Tibial artery (tissue), 4 donors: ENCODE data around the gene PIP5K1B.
A peak's percentile ranks its signal among the peaks of the same experiment; 100 is the strongest.

Experiments
- DNase-seq, 2 donors: peaks; one replicate each; pipeline ENCODE4 v3.0.0-alpha.2; 2019
- H3K27ac ChIP-seq, 2 donors: fragments of 200-600 bp; sonication (generic) in 1 of 2; 1 replicate in 1 of 2; 2 replicates in 1 of 2; pipeline ENCODE4 v1.5.1; 2018 to 2019; ENCODE audit warnings: mild to moderate bottlenecking in 1 of 2
- H3K27me3 ChIP-seq, 2 donors: fragments of 200-600 bp; sonication (generic) in 1 of 2; one replicate each; pipeline versions ENCODE4 v1.5.1 to v1.6.0; 2016 to 2019
- H3K36me3 ChIP-seq, 3 donors: fragments of 200-600 bp; sonication (generic) in 2 of 3; one replicate each; pipeline ENCODE4 v1.5.1; 2016 to 2019; ENCODE audit warnings: mild to moderate bottlenecking in 2 of 3
- H3K4me1 ChIP-seq, 4 donors: fragments of 200-600 bp; sonication (generic) in 2 of 4; 1 replicate in 3 of 4; 2 replicates in 1 of 4; pipeline ENCODE4 v1.5.1; 2016 to 2019
- H3K4me3 ChIP-seq, 2 donors: fragments of 200-600 bp; sonication (generic) in 1 of 2; 1 replicate in 1 of 2; 2 replicates in 1 of 2; pipeline ENCODE4 v1.5.1; 2018 to 2019; ENCODE audit warnings: mild to moderate bottlenecking in 2 of 2
- H3K9me3 ChIP-seq, 3 donors: fragments of 200-600 bp; sonication (generic) in 1 of 3; one replicate each; pipeline ENCODE4 v1.5.1; 2016 to 2019
- intact Hi-C: fragments of 100-400 bp; cut with DNase I; formaldehyde crosslinking; loops from one replicate; pipeline ENCODE4 v1.15.0; 2023; ENCODE audit warnings: low total_unique reads
- TF ChIP-seq, protein P1 (sequence below), 2 experiments: fragments of 200-600 bp in 1 of 2; fragments of 450-650 bp in 1 of 2; IDR thresholded peaks; one replicate each; pipeline ENCODE4 v1.5.1; 2017 to 2019; ENCODE audit warnings: antibody characterized with exemption in 2 of 2, mild to moderate bottlenecking in 1 of 2, moderate library complexity in 1 of 2

PIP5K1B gene

DNA sequence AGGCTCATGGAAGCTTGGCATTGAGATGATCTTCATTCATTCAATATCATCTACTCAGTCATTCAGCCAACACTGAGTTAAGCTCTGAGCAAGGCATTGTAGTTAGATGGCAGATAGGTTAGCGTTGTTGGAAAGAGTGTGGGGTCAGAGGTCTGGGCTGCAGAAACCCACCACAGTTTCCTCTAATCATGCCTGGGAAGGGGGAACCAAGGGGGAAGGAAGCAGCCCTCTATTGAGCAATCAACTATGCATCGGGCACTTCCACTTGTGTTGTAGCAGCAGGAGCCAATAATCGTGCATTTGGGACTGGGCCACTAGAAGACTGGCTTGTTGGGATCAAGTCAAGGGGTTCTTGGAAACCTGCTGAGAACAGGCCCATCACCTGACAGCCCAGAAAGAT lies 139.1 kb downstream of the PIP5K1B start:
- Histone ChIP-seq H3K4me1 (peaks cover 0 to 36% (median 10%) of the 10 kb centered on the region in 4 donors), H3K27ac (no peak overlapping the region), H3K27me3 (no peaks in the 10 kb centered on the region), H3K36me3 (no peaks in the 10 kb centered on the region), H3K9me3 (no peaks in the 10 kb centered on the region), H3K4me3 (no peak overlapping the region)
- intact Hi-C loops, result loop anchor here (10.0 kb wide), 1 partner anchor 259 kb away; no protein-coding TSS in a partner anchor
- DNase-seq, result no peak
- TF ChIP-seq, protein P1, sequence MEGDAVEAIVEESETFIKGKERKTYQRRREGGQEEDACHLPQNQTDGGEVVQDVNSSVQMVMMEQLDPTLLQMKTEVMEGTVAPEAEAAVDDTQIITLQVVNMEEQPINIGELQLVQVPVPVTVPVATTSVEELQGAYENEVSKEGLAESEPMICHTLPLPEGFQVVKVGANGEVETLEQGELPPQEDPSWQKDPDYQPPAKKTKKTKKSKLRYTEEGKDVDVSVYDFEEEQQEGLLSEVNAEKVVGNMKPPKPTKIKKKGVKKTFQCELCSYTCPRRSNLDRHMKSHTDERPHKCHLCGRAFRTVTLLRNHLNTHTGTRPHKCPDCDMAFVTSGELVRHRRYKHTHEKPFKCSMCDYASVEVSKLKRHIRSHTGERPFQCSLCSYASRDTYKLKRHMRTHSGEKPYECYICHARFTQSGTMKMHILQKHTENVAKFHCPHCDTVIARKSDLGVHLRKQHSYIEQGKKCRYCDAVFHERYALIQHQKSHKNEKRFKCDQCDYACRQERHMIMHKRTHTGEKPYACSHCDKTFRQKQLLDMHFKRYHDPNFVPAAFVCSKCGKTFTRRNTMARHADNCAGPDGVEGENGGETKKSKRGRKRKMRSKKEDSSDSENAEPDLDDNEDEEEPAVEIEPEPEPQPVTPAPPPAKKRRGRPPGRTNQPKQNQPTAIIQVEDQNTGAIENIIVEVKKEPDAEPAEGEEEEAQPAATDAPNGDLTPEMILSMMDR (IDR thresholded peaks at IDR 0.05), result no peak

GRCh38 chr9:68844631-68845612 lies 139.9 kb downstream of the PIP5K1B start:
- H3K27me3 ChIP-seq, result no peaks in the 10 kb centered on the region
- no peaks in the 10 kb centered on the region for H3K36me3 ChIP-seq
- H3K4me1 ChIP-seq, result peaks cover 0 to 36% (median 10%) of the 10 kb centered on the region in 4 donors
- no peak overlapping the region for H3K4me3 ChIP-seq
- DNase-seq, result peak in 1 of 2 donors; percentile 36
- TF ChIP-seq, protein P1 (IDR thresholded peaks at IDR 0.05), result peak; percentile 53 to 56
- intact Hi-C loops, result loop anchor here (10.0 kb wide), 1 partner anchor 260 kb away; no protein-coding TSS in a partner anchor
- H3K9me3 ChIP-seq, result no peaks in the 10 kb centered on the region
- H3K27ac ChIP-seq, result no peak overlapping the region

- TF ChIP-seq, protein P1 (IDR thresholded peaks at IDR 0.05), result no peak
- Histone ChIP-seq H3K4me1 (peaks cover 0 to 17% (median 2%) of the 10 kb centered on the region in 4 donors), H3K9me3 (no peaks in the 10 kb centered on the region), H3K36me3 (no peaks in the 10 kb centered on the region), H3K27me3 (no peaks in the 10 kb centered on the region), H3K27ac (no peak overlapping the region), H3K4me3 (no peak overlapping the region)
- no peak for DNase-seq
- intact Hi-C loops, result loop anchor here (10.0 kb wide), 1 partner anchor 263 kb away; no protein-coding TSS in a partner anchor
Measured at GRCh38 chr9:68847765-68848164, 142.7 kb downstream of the PIP5K1B start.

- intact Hi-C loops, result loop anchor here (10.0 kb wide), 1 partner anchor 83 kb away; no protein-coding TSS in a partner anchor
- TF ChIP-seq, protein P1 (IDR thresholded peaks at IDR 0.05), result no peak
- Histone ChIP-seq H3K4me1 (no peaks in the 10 kb centered on the region), H3K27me3 (no peaks in the 10 kb centered on the region), H3K27ac (no peak overlapping the region), H3K36me3 (no peaks in the 10 kb centered on the region), H3K9me3 (no peaks in the 10 kb centered on the region), H3K4me3 (no peak overlapping the region)
- DNase-seq, result no peak
Measured at GRCh38 chr9:68851657-68852056, 146.6 kb downstream of the PIP5K1B start.

GRCh38 chr9:68852941-68853340 lies 147.9 kb downstream of the PIP5K1B start:
- no peaks in the 10 kb centered on the region for H3K4me1 ChIP-seq
- H3K27ac ChIP-seq, result no peak overlapping the region
- TF ChIP-seq, protein P1 (IDR thresholded peaks at IDR 0.05), result no peak
- intact Hi-C loops, result loop anchor here (10.0 kb wide), 1 partner anchor 82 kb away; no protein-coding TSS in a partner anchor
- H3K27me3 ChIP-seq, result no peaks in the 10 kb centered on the region
- H3K9me3 ChIP-seq, result no peaks in the 10 kb centered on the region
- no peaks in the 10 kb centered on the region for H3K36me3 ChIP-seq
- H3K4me3 ChIP-seq, result no peak overlapping the region
- no peak for DNase-seq
